ENCODE measurements around the gene ILDR2.

DNA sequence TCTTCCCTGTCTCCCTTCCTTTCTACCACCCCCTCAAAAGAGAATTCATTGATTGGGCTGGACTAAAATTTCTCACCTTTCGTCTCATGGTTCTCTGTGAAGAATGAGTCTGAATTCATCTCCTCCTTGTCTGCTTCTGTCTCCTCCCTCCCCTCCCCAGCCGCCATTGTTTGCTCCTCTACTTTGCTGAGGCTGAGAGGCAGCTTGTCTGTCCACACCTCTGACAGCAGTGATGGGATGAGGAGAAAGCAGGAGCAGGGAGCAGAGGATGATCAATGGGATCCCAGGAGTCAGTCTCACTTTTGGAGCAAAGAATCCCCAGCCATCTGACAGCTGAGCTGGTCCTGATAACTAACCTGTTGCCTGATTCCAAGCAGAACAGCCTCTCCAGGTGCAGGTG lies 2.5 kb downstream of the ILDR2 start:
- TF ChIP-seq EZH2 (IDR thresholded peaks at IDR 0.05; ENCODE audit: insufficient read depth, poor library complexity, severe bottlenecking) (no peak), EZH2phosphoT487 (IDR thresholded peaks at IDR 0.05; ENCODE audit: insufficient read depth, low read depth) (no peak)

Measured in GM23248 (cell line).